GM12891 (cell line): ENCODE data around the gene CKAP2.
"Not testable (repeated sequence)": the region's sequence is repeated elsewhere in the genome, so short reads cannot be mapped to it uniquely, and the experiment has no call there.

Experiments used
- POLR2A ChIP-seq: IDR thresholded peaks from 2 replicates; pipeline ENCODE4 v1.6.1; 2011; ENCODE audit warnings: low read depth, low read length, control low read depth
- POLR2AphosphoS5 ChIP-seq: IDR thresholded peaks from 2 replicates; pipeline ENCODE4 v1.6.1; 2011; ENCODE audit warnings: low read depth, low read length, control low read depth
- TAF1 ChIP-seq: IDR thresholded peaks from 2 replicates; pipeline ENCODE4 v1.6.1; 2011; ENCODE audit warnings: low read depth, low read length, control low read depth

DNA sequence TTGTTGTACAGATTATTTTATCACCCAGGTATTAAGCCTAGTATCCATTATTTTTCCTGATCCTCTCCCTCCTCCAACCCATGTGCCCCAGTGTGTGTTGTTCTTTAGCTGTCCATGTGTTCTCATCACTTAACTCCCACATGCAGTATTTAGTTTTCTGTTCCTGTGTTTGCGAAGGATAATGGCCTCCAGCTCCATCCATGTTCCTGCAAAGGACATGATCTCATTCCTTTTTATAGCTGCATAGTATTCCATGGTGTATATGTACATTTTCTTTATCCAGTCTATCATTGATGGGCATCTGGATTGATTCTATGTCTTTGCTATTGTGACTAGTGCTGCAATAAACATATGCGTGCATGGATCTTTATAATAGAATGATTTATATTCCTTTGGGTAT lies 13.2 kb downstream of the CKAP2 start:
- TF ChIP-seq TAF1, POLR2AphosphoS5, POLR2A: not testable (repeated sequence)
